Activated CD4-positive, alpha-beta T cell treated with anti-CD3 and anti-CD28 coated beads, Interleukin-2, Interleukin-4, amounts not matched to agents 100 ng/mL and 50 ng/mL, durations not matched to agents 16 hours and 8 hours (primary cell): Measurements from ENCODE around the gene NDUFB6.
"Not testable (repeated sequence)": the region's sequence is repeated elsewhere in the genome, so short reads cannot be mapped to it uniquely, and the experiment has no call there.

ENCODE experiments used
- DNase-seq: peaks from one replicate; pipeline ENCODE4 v3.0.0-alpha.2; 2020; ENCODE audit warnings: low spot score

NDUFB6 gene

DNA sequence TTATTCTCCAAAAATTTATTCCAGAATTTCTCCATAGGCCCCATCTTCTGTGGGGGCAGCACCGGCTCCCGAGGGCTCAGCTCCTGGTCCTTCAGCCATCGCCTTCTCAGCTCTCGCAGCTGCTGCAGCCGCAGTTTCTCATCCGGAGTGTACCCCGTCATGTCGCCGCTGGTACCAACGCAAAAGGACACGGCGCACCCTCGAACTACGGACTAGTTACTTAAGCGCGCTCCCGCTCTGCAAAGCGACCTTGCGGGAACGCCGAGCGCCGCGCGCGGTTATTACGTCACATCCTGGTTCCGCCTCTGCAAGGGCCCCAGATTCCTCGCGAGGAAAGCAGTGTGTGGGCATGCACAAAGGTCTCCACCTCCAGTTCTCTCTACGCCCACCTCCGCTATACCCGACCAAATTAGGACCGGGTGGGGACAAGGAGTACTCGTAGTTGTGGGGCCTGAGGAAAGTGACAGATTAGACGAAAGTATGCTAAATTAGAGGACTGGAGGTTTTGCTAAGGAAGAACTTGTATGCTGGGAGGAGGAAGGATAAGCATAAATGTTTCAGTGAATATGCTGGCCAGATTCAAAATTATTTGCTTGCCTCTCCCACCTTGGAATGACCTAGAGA lies at the start of gene NDUFB6:
Gene NDUFB6, minus strand, starts transcription at position 260 of the 624 bp plus-strand sequence. Its CDS starts 99 bp downstream, at position 161.
- DNase-seq: peak; percentile 95

DNA sequence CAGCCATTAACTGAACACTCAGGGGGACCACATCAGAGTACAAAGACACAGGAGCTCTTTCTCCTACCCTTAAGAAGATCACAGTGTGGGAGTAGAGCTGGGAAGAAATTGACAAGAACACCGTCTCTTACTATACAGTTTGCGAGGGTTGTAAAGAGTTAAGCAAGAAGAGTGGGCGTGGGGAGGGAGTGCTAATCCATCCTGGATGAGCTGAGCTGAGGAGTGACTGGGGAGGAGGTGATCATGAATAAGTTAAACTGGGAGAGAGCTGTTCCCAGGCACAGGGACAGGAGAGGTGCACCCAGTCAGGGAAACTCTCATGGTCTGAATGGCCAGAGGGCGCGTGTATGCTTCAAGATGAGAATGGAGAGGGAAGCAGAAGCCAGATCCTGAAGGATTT lies 45.3 kb upstream of the NDUFB6 start:
- no peak for DNase-seq

DNA sequence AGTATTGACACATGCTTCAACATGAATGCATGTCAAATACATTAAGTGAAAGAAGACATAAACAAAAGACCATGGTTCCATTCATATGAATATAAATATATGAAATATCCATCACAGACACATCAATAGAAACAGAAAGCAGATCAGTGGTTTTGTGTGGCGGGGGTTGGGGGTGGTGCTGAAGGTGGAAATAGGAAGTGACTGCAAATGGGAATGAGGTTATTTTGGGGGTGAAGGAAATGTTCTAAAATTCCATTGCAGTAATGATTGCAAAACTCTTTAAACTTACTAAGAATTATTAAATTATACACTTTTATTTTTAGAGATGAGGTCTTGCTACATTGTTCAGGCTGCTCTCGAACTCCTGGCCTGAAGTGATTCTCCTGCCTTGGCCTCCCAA lies 33.9 kb upstream of the NDUFB6 start:
- no peak for DNase-seq

DNA sequence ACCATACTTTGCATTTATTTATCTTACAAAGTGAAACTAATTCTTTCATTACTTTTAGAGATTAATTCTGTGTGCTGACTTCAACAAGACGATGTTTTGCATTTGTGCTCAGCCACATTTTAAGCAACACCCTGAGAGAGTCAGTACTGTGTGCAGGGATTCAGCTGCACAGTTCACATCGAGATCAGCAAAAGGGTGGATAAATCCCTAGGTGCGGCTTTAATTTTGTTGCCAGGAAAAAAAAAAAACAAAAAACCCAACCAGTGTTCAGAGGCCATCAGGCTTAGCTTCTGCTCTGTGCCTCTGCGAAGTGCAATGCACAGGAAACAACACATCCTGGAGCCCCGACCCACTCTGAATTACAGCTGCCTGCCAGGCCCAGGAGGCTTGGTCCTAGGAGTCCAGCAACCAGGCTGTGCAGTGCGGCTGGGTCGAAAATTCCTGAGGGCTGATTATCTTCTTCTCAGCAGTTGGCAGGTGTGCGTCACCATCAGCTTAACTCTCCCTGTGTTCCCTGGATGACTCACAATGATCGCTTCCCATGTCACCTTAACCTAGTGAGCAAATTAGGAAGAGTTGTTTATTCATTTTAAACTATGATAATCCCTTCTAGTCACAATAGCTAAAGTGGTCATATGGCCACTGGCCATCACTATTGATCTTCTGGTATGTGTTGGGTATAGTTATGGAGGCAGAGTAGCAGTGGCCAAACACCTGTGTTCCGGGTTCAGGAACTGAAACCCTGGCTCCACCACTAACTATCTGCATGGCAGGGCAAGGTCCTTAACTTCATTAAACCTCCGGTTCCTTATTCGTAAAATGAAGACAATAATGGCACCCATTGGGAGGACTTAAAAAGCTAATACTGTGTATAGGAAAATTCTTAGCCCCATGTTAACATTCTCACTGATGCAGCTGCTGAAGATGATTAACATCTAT lies 31.2 kb upstream of the NDUFB6 start:
- no peak for DNase-seq

DNA sequence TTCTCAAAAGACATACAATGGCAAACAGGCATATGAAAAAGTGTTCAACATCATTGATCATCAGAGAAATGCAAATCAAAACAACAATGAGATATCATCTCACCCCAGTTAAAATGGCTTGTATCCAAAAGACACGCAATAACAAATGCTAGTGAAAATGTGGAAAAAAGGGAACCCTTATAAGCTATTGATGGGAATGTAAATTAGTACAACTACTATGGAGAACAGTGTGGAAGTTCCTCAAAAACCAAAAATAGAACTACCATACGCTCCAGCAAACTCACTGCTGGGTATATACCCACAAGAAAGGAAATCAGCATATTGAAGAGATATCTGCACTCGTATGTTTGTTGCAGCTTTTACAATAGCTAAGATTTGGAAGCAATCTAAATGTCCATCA lies 26.1 kb upstream of the NDUFB6 start:
- not testable (repeated sequence) for DNase-seq

DNA sequence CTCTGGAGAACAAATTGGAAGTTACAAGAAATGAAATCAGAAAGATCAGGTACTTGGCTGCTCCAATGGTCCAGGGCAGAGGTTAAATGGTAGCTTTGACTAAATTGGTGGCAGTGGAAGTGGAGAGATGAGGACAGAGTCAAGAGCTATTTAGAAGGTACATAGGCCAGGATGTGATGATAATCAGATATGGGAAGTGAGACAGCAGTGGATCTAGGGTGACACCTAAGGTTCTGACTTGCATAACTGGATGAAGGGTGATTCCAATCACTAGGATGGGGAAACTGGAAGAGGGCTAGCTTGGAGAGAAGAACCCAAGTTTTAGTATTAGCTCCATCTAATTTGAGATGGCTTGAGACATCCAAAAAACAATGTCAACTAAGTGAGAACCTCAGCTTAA lies 24.0 kb upstream of the NDUFB6 start:
- no peak for DNase-seq

DNA sequence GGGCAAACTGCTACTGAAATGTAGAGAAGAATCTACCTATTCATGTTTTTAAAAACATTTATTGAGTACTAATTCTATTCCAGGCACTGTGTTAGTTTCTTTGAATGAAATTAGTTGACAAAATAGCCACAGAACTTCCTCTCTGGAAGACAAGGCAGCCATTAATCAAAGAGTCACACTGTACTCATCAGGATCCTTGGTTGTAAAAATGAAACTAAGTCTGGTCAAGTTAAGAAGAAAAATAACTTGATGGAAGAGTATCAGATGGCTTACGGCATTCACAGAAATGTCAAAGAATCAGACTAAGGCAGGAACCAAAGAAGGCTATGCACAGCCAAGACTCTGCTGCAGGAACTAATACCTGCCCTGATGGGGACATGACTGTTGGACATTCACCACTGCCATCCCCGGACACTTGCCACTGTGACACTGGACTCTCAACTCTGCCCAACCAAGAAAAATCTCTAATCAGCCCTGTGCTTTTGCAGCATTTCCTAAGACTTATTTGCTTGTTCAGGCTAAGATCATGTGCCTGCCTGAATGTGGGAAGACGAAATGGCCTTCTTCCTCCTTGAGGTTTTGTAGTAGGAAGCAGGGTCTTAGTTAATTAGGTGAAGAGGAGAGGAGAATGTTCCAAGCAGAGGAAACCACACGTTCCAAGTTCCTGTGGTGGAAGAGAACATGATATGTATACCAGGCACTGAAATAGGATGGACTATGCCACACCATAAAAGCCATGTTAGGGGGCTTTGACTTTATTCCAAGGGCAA lies 23.3 kb upstream of the NDUFB6 start:
- DNase-seq: no peak

DNA sequence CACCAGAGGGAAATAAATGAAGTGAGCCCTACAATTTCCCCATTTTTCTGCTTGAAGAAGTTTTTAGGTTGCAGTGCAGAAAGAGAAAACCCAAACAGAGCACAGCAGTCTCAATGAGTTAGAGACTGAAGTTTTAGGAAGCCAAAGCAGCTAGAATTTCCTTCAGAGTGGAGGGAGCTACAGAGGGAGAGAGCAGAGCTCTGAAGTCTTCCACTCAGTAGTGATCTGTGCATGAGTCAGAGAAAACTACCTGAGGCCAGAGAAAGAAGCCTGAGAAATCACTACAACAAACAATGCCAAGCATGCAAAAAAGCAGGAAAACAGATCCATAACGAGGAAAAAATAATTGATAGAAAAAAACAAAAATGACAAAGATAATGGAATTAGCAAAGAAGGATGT lies 17.9 kb upstream of the NDUFB6 start:
- no peak for DNase-seq

DNA sequence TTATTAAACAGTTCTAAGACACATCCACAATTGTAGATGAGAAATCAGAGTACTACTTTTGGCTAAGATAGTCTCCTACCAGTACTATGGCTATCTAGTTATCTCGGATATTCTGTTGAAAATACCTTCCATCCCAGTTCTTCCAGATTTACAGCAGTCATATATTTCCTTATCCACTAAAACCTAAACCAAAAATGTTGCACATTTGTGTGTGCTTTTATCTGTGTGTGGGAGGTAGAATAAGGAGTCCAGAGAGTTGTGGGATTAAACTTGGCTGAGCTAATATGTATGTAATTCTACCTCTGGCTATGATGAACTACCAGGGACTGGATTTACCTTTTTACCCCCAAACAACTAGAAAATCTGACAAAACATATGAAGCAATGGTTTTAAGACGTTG lies 17.5 kb upstream of the NDUFB6 start:
- DNase-seq: no peak

DNA sequence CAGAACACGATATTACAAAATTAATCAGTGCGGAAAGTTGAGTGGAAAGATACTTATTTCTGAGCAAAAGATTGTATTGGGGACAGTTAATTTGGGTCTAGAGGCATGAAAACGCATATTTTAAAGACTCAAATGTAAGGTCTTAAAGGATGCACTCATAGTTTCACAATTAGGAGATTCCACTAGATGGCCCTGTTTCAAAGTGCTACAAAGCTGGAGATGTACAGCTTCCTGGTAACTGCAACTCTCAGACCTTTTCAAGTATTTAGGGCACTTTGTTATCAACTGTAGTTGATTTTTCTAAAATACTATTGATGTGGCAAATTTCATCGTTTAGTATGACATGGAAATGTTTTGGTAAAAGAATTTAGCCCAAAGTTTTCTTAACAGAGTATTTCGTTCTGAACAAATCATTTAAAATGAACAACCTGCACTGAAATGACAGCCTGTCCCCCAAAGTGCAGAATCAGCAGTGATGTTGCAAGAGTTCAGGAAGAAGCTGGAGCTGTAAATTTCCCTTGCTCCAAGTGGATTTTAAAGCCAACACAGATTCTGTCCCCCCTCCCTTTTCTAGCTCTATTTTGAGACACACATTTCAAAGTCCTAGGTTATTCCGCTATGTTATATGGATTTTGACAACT lies 16.2 kb upstream of the NDUFB6 start:
- peak; percentile 28 for DNase-seq

DNA sequence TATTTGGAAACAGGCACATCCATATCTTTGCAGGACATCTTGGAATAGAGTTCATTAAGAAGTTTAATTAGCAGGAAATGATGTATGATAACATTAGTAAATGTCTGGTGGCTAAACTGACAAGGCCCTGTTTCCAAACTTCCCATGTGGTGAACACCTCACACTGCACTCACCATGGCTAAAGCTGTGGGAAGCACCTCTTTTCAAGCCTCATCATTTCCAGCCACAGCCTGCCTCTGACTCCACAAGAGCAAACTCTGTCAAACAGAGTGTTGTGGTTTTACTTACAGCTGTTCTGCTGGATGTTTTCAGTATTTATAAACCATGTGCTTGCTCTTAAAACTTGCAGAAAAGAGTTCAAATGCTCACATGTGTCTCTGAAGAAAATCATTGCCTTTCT lies 14.9 kb upstream of the NDUFB6 start:
- DNase-seq: no peak

DNA sequence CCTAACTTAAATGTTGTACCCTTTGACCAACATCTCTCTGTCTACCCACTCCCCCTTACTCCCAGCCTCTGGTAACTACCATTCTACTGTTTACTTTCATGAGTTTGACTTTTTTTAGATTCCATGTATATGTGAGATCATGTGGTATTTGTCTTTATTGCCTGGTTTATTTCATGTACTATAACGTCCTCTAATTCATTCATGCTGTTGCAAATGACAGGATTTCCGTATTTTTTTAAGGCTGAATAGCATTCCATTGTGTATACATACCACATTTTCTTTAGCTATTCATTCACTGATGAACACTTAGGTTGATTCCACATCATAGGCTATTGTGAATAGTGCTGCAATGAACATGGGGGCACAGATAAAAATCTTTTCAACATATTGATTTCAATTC lies 11.8 kb upstream of the NDUFB6 start:
- no peak for DNase-seq

DNA sequence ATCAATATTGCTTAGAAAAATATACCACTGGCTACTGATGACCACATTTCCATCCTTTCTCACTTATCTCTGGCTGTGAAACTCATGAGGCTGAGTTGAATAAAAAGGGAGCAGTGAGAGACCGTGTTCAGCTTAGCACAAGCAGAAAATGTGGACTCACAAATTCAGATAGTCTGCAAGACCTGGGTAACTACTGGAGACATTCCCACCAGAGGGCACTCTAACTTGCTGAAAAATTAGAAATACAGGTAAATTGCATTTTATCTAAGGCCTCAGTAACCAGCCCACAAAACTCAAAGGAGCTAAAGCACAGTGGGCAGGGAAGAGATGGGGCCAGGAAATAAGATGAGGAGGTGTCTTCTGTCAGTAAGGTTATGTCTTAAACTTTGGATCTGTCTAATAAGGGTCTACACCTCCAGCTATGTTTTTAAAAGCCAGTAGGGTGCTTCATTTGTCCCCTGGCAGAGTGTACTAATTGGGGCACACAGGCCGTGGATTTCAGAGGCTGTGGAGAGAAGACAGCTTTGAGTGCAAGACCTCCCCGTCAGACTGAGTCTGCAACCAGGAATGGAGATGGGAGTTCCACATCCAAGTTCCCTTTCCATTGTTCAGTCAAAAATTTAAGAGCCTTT lies 8.7 kb upstream of the NDUFB6 start:
- DNase-seq: peak; percentile 47

DNA sequence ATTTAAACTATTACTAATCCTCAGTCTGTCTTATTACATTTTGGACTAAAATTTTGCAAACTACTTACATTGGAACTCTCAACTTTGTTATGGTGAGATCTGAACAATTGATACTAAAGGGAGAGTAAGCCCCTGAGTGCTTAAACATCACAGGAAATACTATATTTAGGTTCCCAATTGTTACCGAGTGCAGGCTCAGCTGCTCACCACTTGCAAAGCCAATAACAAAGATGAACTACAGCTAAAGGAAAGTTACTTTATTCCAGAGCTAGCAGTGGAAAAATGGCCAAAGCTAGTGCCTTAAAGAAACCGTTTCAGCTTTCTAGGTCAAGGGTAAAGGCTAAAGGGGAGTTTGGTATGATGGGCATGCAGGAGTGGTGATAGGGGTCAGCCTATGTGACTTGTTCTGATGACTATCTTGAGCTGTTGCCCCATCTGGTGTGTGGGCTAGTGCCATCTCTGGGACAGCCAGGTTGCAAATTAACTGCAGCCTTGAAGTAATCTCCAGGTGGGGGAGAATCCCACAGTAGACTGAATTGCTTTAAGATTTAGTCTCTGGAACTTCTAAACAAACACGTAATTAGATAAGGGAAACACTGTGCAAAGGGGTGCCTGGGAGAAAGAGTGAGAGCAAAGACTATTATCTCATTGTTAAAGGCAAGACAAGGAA lies 7.8 kb upstream of the NDUFB6 start:
- DNase-seq: no peak

DNA sequence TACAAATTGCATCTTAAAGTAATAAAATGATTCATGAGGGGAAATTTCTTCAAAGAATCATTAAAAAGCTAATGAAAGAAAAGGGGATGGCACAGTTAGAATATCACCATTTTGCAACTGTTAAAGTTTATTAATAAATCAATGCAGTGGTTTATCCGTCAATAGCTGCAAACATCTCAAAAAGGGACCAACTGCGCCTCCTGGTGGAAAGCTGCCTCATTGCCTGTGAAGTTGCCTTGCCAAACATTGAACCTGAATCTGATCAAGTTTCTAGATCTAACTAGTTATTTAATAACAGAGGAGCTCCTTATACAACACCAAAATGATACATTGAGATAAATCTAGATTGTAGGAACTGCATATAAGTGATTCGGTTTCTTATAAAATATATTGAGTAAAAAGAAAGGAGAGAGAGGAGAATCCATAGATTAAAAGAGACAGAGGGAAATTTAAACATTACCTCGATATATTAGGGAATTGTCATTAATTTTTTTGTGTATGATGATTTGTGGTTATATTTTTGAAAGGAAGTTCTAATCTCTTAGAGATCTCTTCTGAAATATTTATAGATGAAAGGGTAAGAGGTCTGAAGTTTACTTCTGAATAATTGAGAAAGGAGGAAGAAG lies 6.9 kb upstream of the NDUFB6 start:
- peak; percentile 73 for DNase-seq

DNA sequence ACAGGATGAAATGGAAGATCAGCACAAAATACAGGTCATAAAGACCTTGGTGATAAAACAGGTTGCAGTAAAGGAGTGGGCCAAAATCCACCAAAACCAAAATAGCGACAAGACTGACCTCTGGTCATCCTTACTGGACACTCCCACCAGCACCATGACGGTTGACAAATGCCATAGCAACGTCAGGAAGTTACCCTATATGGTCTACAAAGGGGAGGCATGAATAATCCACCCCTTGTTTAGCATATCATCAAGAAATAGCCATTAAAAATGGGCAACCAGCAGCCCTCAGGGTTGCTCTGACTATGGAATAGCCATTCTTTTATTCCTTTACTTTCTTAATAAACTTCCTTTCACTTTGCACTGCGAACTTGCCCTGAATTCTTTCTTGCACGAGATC lies 6.0 kb upstream of the NDUFB6 start:
- no peak for DNase-seq

DNA sequence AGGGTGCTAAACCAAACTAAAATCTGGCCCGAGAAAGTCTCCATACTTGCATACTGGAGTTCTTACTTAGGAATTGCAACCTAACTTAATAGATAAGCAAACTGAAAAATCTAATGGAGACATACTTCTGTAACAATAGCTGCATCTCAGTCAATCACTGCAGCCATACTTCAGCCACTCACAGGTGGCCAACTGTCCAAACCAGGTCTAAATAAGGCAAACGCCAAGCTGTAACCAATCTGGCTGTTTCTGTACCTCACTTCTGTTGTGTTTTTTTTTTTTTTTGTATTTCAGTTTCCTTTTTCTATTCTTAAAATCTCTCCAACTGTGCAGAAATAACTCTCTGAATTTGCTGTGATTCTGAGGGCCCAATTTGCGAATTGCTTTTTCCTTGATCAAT lies 4.4 kb upstream of the NDUFB6 start:
- DNase-seq: no peak

DNA sequence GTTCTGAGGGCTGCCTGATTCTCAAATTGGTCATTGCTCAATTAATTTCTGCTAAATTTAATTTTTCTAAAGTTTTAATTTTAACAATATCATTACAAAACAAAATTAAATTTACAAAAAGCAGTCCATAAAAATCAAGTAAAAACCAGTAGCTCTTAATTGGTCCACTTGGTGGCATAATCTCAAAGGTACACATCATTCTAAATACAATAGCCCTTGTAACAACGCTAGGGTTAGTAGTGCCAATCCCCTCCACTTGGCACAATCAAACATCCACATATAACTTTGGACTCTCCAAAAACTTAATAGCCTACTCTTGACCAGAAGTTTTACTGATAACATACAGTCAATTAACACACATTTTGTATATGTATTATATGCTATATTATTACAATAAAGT lies 1.9 kb upstream of the NDUFB6 start:
- no peak for DNase-seq

DNA sequence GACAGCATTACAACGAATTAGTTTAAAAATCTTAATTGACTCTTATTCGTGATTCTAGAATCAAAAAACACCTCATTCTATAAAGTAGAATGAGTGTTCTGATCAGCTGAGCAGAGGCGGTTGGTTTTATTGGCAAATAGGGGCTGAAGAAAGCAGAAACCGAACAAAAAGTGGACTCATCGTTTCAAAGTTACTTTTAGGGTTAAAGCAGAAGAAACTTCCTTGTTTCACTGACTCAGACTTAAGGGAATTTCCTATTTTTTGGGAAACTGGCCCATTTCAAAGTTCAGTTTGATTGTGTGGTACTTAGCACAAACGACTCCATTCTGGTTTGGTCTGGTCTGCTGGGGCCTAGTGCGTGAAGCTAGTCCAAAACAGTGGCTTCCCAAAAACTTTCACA lies 862 bp upstream of the NDUFB6 start:
- no peak for DNase-seq

DNA sequence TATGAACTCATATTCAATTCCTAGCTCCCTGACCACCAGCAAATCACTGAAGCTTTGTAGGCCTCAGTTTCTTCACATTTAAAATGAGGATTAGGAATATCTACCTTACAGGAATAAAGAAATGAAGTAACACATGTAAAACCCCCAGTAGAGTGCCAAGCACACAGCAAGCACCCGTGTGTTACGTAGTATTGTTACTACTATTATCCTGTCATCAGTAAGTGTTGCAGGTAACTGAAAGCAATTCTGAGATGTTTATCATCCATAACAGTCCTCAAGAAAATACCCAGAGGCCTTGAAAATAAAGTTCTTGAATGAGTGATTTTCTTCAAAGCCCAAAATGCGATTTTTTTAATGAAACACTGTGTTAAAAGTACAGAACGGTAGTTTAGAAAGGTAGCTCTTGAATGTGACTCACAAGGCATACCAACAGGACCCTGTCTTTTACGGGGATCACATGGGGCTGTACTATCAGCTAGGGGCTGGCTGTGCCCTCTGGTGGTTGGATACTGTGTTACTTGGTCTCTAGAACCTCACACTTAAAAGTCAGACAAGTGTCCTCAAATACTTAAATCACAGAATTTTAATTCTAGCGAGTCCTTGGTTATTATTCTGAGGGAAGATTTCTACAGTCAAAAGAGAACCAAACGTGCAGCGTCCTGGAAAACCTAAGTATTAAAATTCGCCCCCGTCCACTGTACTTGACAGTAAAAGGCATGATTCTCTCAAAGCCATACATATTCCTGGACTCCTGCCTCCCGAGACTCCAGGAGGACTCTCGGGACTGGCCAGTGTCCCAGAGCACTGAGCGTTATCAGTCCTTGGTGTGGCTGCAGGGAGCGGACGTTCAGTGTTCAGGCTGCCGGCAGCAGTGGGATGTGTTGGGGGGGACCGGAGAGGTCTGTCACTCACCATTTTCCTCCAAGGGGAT lies 725 bp downstream of the NDUFB6 start:
- DNase-seq: peak; percentile 80
